ENCODE data around the gene CRHR2.

- TF ChIP-seq CTCF (conservative IDR thresholded peaks at IDR 0.05; ENCODE audit: low read depth, low read length) = no peak
- no peak for TF ChIP-seq POLR2A (IDR thresholded peaks at IDR 0.05; ENCODE audit: low read depth, low read length)
- TF ChIP-seq MAFK (IDR thresholded peaks at IDR 0.05; ENCODE audit: low read depth, low read length) = no peak
- TF ChIP-seq RAD21 (IDR thresholded peaks at IDR 0.05; ENCODE audit: low read length) = no peak
- TF ChIP-seq RFX5 (IDR thresholded peaks at IDR 0.05; ENCODE audit: low read depth, low read length) = no peak
- TF ChIP-seq BHLHE40 (IDR thresholded peaks at IDR 0.05; ENCODE audit: low read depth, low read length) = no peak
Measured at GRCh38 chr7:30717181-30717580, 34.9 kb upstream of the CRHR2 start.
